Measurements from ENCODE around the gene ZNF778. TPM values are rescaled to one million over a fixed set of nuclear protein-coding genes. Genes with fewer than 3 reads are reported as not detected.

ZNF778 gene
- total and polyA plus RNA-seq, 2 of the 13 experiments (the other 11 are each of a cell fraction or from before 2014, with no cell fraction given), result 3.8 to 7.2 TPM

- TF ChIP-seq ATF6 (CRISPR knock-in tag; conservative IDR thresholded peaks at IDR 0.05) (peak; percentile 80; the same call in 1 of the 2 replicates), ZNF281 (CRISPR knock-in tag; IDR thresholded peaks at IDR 0.05; ENCODE audit: borderline replicate concordance) (peak; percentile 11; the same call in 1 of the 2 replicates), ZNF33B (CRISPR knock-in tag; IDR thresholded peaks at IDR 0.05) (no peak), NFIB (CRISPR knock-in tag; IDR thresholded peaks at IDR 0.05; ENCODE audit: borderline replicate concordance) (no peak), MEF2D (CRISPR knock-in tag; IDR thresholded peaks at IDR 0.05) (no peak; the same call in none of the 2 replicates), ZKSCAN8 (CRISPR knock-in tag; IDR thresholded peaks at IDR 0.05; ENCODE audit: borderline replicate concordance) (no peak; the same call in 1 of the 2 replicates), ZNF790 (CRISPR knock-in tag; IDR thresholded peaks at IDR 0.05; ENCODE audit: borderline replicate concordance) (peak; percentile 14; the same call in 1 of the 2 replicates), NFIC (IDR thresholded peaks at IDR 0.05; ENCODE audit: low read length) (no peak), NFE2L1 (CRISPR knock-in tag; IDR thresholded peaks at IDR 0.05; ENCODE audit: borderline replicate concordance) (peak; percentile 30; the same call in 1 of the 2 replicates), HES4 (CRISPR knock-in tag; IDR thresholded peaks at IDR 0.05; ENCODE audit: borderline replicate concordance) (no peak; the same call in none of the 2 replicates), ZNF709 (CRISPR knock-in tag; IDR thresholded peaks at IDR 0.05) (peak; percentile 74), SCMH1 (CRISPR knock-in tag; IDR thresholded peaks at IDR 0.05; ENCODE audit: borderline replicate concordance) (no peak), ONECUT2 (CRISPR knock-in tag; IDR thresholded peaks at IDR 0.05) (peak; percentile 26; the same call in 1 of the 2 replicates), GATAD1 (CRISPR knock-in tag; IDR thresholded peaks at IDR 0.05) (peak; percentile 95), TEAD3 (CRISPR knock-in tag; optimal IDR thresholded peaks at IDR 0.05; ENCODE audit: borderline replicate concordance) (peak; percentile 49), KDM2A (CRISPR knock-in tag; IDR thresholded peaks at IDR 0.05; ENCODE audit: borderline replicate concordance, low read depth) (peak; percentile 98), SOX5 (CRISPR knock-in tag; IDR thresholded peaks at IDR 0.05; ENCODE audit: borderline replicate concordance) (no peak; the same call in 1 of the 2 replicates), ZNF816 (CRISPR knock-in tag; IDR thresholded peaks at IDR 0.05; ENCODE audit: borderline replicate concordance) (no peak)
- TF ChIP-seq, protein P1, sequence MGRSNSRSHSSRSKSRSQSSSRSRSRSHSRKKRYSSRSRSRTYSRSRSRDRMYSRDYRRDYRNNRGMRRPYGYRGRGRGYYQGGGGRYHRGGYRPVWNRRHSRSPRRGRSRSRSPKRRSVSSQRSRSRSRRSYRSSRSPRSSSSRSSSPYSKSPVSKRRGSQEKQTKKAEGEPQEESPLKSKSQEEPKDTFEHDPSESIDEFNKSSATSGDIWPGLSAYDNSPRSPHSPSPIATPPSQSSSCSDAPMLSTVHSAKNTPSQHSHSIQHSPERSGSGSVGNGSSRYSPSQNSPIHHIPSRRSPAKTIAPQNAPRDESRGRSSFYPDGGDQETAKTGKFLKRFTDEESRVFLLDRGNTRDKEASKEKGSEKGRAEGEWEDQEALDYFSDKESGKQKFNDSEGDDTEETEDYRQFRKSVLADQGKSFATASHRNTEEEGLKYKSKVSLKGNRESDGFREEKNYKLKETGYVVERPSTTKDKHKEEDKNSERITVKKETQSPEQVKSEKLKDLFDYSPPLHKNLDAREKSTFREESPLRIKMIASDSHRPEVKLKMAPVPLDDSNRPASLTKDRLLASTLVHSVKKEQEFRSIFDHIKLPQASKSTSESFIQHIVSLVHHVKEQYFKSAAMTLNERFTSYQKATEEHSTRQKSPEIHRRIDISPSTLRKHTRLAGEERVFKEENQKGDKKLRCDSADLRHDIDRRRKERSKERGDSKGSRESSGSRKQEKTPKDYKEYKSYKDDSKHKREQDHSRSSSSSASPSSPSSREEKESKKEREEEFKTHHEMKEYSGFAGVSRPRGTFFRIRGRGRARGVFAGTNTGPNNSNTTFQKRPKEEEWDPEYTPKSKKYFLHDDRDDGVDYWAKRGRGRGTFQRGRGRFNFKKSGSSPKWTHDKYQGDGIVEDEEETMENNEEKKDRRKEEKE (IDR thresholded peaks at IDR 0.05), result no peak
- TF ChIP-seq, protein P2, sequence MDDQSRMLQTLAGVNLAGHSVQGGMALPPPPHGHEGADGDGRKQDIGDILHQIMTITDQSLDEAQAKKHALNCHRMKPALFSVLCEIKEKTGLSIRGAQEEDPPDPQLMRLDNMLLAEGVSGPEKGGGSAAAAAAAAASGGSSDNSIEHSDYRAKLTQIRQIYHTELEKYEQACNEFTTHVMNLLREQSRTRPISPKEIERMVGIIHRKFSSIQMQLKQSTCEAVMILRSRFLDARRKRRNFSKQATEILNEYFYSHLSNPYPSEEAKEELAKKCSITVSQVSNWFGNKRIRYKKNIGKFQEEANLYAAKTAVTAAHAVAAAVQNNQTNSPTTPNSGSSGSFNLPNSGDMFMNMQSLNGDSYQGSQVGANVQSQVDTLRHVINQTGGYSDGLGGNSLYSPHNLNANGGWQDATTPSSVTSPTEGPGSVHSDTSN (CRISPR knock-in tag; IDR thresholded peaks at IDR 0.05; ENCODE audit: borderline replicate concordance), result 0 out of 2 replicates have a peak, but pooled peaks have one; percentile 40
Observed at GRCh38 chr16:89241187-89242007, 23.9 kb downstream of the ZNF778 start (continued).

All from HepG2 (cell line).